Smooth muscle cell (in vitro differentiated cells): ENCODE results near the gene ZNF521. TPM values are rescaled to one million over a fixed set of nuclear protein-coding genes. Genes with fewer than 3 reads are reported as not detected.

ENCODE experiments used
- DNase-seq: peaks from one replicate; lab custom pipeline; 2025; ENCODE audit not compliant: unreplicated experiment; lab: John Stamatoyannopoulos, UW
- H2AFZ ChIP-seq: fragments of 200-600 bp; sonication (generic); 2 replicates; pipeline ENCODE4 v1.6.0; 2016; ENCODE audit warnings: antibody characterized with exemption, low read depth, mild to moderate bottlenecking
- H3F3A ChIP-seq: fragments of 200-600 bp; sonication (generic); 2 replicates; pipeline ENCODE4 v1.6.0; 2017; ENCODE audit warnings: antibody characterized with exemption, low read depth
- H3K27ac ChIP-seq: fragments of 200-600 bp; sonication (generic); 2 replicates; pipeline ENCODE4 v1.5.1; 2016; ENCODE audit warnings: low read depth, mild to moderate bottlenecking
- H3K27me3 ChIP-seq: fragments of 200-600 bp; sonication (generic); 2 replicates; pipeline ENCODE4 v1.6.1; 2016; ENCODE audit warnings: low read depth, mild to moderate bottlenecking
- H3K36me3 ChIP-seq: fragments of 200-600 bp; sonication (generic); 2 replicates; pipeline ENCODE4 v1.5.1; 2016; ENCODE audit warnings: low read depth
- H3K4me1 ChIP-seq: fragments of 200-600 bp; sonication (generic); 2 replicates; pipeline ENCODE4 v1.5.1; 2016; ENCODE audit warnings: low read depth
- H3K4me2 ChIP-seq: fragments of 200-600 bp; sonication (generic); 2 replicates; pipeline ENCODE4 v1.6.0; 2016; ENCODE audit warnings: mild to moderate bottlenecking
- H3K4me3 ChIP-seq: fragments of 200-600 bp; sonication (generic); 2 replicates; pipeline ENCODE4 v1.5.1; 2016; ENCODE audit warnings: mild to moderate bottlenecking
- H3K79me2 ChIP-seq: fragments of 200-600 bp; sonication (generic); 2 replicates; pipeline ENCODE4 v1.6.0; 2016; ENCODE audit warnings: low read depth, mild to moderate bottlenecking
- H3K9ac ChIP-seq: fragments of 200-600 bp; sonication (generic); 2 replicates; pipeline ENCODE4 v1.6.0; 2016; ENCODE audit warnings: low read depth
- H3K9me3 ChIP-seq: fragments of 200-600 bp; sonication (generic); replicated peaks from 2 replicates; pipeline ENCODE4 v1.5.1; 2016; ENCODE audit warnings: low read depth
- H4K20me1 ChIP-seq: fragments of 200-600 bp; sonication (generic); 2 replicates; pipeline ENCODE4 v1.6.0; 2016; ENCODE audit warnings: low read depth
- WGBS: methylation state at CpG from one replicate; pipeline ENCODE4 v1.1.7; 2016; ENCODE audit warnings: low lambda C conversion rate; 5-methylcytosine and 5-hydroxymethylcytosine counted together
- polyA plus RNA-seq: library from polyadenylated mRNA; unstranded; fragments of >200 nt; fragmentation: Nextera tagmentation; extraction: Ambion mirVana; gene quantifications from 2 replicates; pipeline ENCODE4 v1.2.1, GENCODE V29; 2016
- total RNA-seq: library from RNA; depleted of rRNA; stranded (reverse); fragments of >200 nt; gene quantifications from 2 replicates; pipeline ENCODE4 v1.2.3, GENCODE V29; 2014
- TF ChIP-seq, protein P1 (sequence below): fragments of 200-600 bp; sonication (generic); IDR thresholded peaks from 2 replicates; pipeline ENCODE4 v1.5.1; 2017; ENCODE audit warnings: borderline replicate concordance, mild to moderate bottlenecking, antibody characterized with exemption; ENCODE audit not compliant: insufficient read depth, poor library complexity, severe bottlenecking

ZNF521 gene
- total and polyA plus RNA-seq, 2 experiments from 2014 or later, result 19.9 to 36.4 TPM

GRCh38 chr18:25253136-25253535 is 98.8 kb downstream of the ZNF521 start:
- Histone ChIP-seq H3K4me3 (no peak overlapping the region), H3K9me3 (no peaks in the 10 kb centered on the region)

DNA sequence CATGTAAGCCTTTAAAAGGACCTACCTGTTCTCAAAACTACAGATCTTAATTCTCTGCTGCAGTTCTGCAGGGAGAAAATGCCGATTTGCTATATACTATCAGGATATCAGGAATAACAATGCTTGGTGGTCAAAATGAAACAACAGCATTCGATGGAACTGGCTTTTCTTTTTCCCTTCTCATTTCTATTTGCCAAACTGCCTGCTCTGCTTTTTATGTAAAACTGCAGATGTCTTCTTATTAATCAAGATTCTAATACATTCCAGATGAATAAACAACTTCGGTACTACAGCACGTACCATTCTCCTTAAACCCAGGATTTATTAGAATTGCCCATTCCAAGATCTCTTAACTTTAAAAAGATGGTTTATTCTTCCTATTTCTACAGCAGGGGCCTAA is 100.9 kb downstream of the ZNF521 start:
- Histone ChIP-seq H3K27ac (no peak overlapping the region), H3K79me2 (peaks cover 6% of the 10 kb centered on the region), H3K36me3 (no peaks in the 10 kb centered on the region), H3K4me3 (no peak overlapping the region), H2AFZ (no peak overlapping the region), H3F3A (no peaks in the 10 kb centered on the region), H3K27me3 (no peaks in the 10 kb centered on the region), H3K9me3 (no peaks in the 10 kb centered on the region), H3K4me1 (peaks cover 6% of the 10 kb centered on the region), H4K20me1 (peaks cover 22% of the 10 kb centered on the region), H3K4me2 (no peak overlapping the region), H3K9ac (no peak overlapping the region)
- no peak for DNase-seq
- WGBS, result 92% methylated on average over 4 of the region's 4 CpGs
- TF ChIP-seq, protein P1, sequence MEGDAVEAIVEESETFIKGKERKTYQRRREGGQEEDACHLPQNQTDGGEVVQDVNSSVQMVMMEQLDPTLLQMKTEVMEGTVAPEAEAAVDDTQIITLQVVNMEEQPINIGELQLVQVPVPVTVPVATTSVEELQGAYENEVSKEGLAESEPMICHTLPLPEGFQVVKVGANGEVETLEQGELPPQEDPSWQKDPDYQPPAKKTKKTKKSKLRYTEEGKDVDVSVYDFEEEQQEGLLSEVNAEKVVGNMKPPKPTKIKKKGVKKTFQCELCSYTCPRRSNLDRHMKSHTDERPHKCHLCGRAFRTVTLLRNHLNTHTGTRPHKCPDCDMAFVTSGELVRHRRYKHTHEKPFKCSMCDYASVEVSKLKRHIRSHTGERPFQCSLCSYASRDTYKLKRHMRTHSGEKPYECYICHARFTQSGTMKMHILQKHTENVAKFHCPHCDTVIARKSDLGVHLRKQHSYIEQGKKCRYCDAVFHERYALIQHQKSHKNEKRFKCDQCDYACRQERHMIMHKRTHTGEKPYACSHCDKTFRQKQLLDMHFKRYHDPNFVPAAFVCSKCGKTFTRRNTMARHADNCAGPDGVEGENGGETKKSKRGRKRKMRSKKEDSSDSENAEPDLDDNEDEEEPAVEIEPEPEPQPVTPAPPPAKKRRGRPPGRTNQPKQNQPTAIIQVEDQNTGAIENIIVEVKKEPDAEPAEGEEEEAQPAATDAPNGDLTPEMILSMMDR, result no peak

More at GRCh38 chr18:25253136-25253535, 98.8 kb downstream of the ZNF521 start:
- Histone ChIP-seq H3K36me3 (no peaks in the 10 kb centered on the region), H3K27ac (no peak overlapping the region), H3K79me2 (peaks cover 6% of the 10 kb centered on the region), H3K9ac (no peak overlapping the region), H3F3A (no peaks in the 10 kb centered on the region), H3K4me1 (peaks cover 11% of the 10 kb centered on the region), H3K4me2 (no peak overlapping the region), H2AFZ (no peak overlapping the region), H4K20me1 (peaks cover 26% of the 10 kb centered on the region), H3K27me3 (no peaks in the 10 kb centered on the region)
- no peak for DNase-seq
- 70% methylated on average over 1 of the region's 1 CpG for WGBS
- TF ChIP-seq, protein P1, result no peak

- Histone ChIP-seq H2AFZ (no peak overlapping the region), H3F3A (no peaks in the 10 kb centered on the region), H3K79me2 (peaks cover 6% of the 10 kb centered on the region), H3K27ac (no peak overlapping the region), H3K36me3 (no peaks in the 10 kb centered on the region), H4K20me1 (peaks cover 20% of the 10 kb centered on the region), H3K27me3 (no peaks in the 10 kb centered on the region), H3K4me2 (no peak overlapping the region), H3K4me1 (peaks cover 6% of the 10 kb centered on the region), H3K9me3 (no peaks in the 10 kb centered on the region), H3K9ac (no peak overlapping the region), H3K4me3 (no peak overlapping the region)
- WGBS, result 90% methylated on average over 3 of the region's 3 CpGs
- TF ChIP-seq, protein P1, result no peak
- DNase-seq, result no peak
Observed at GRCh38 chr18:25250474-25250851, 101.5 kb downstream of the ZNF521 start.

- TF ChIP-seq, protein P1, result no peak
- no peaks in the 10 kb centered on the region for H3K9me3 ChIP-seq
- no peak overlapping the region for H2AFZ ChIP-seq
- WGBS, result 90% methylated on average over 2 of the region's 2 CpGs
- peaks cover 22% of the 10 kb centered on the region for H4K20me1 ChIP-seq
- H3K4me1 ChIP-seq, result peaks cover 6% of the 10 kb centered on the region
- no peaks in the 10 kb centered on the region for H3K36me3 ChIP-seq
- no peaks in the 10 kb centered on the region for H3K27me3 ChIP-seq
- H3K27ac ChIP-seq, result peak overlapping the region; percentile 73
- peak overlapping the region; percentile 43 for H3K4me2 ChIP-seq
- H3K4me3 ChIP-seq, result no peak overlapping the region
- H3K9ac ChIP-seq, result no peak overlapping the region
- no peaks in the 10 kb centered on the region for H3F3A ChIP-seq
- peaks cover 4% of the 10 kb centered on the region for H3K79me2 ChIP-seq
- no peak for DNase-seq
Observed at GRCh38 chr18:25248755-25249154, 103.2 kb downstream of the ZNF521 start.
